ENCODE results near the gene MYBBP1A. TPM values are rescaled to one million over a fixed set of nuclear protein-coding genes. Genes with fewer than 3 reads are reported as not detected.
A peak's percentile ranks its signal among the peaks of the same experiment; 100 is the strongest.

The MYBBP1A gene
- total and polyA plus RNA-seq, 9 of the 15 experiments (the other 6 are each of a cell fraction or from before 2014, with no cell fraction given): 2.0 to 114 (median 47.2) TPM

DNA sequence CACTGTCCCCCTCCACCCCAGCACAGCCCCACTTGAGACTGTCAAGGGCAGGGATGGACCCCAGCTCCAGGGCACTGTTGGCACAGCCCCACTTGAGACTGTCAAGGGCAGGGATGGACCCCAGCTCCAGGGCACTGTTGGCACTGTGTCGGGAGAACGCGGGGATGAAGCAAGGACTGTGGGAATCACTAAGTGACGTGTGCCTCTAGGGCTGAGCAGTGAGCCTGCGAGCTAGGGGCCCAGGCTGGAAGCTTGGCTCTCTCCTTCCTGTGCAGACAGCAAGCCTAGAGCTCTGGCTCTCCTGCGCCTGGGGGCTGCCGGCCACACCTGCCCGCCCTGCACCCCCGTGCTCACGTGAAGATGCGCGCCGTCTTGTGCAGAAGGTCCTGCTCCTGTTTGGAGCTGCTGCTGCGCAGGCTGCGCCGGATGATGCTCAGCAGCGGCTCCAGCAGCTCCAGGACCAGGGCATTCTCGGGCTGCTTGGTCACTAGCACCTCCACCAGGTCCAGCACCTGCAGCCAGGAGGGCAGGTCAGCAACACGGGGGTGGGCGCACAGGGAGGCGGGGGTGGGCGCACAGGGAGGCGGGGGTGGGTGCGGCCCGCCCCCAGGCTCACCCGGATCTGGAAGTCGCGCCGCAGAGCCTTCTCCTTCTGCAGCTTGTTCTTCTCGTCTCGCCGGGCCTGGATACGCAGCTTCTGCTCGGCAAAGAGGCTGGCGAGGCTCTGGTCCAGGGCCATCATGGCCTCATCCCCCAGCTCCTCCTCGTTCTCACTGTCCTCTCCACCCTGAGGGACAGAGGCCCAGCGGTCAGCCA is 10.8 kb downstream of the MYBBP1A start:
- FAIRE-seq (no peak), DNase-seq (ENCODE audit: extremely low read depth in 1 of 4, low spot score in 3 of 4) (no peak), ATAC-seq (no peak)
- Histone ChIP-seq H3K9me1 (ENCODE audit: control insufficient read depth, insufficient read depth, low read length) (no peaks in the 10 kb centered on the region), H3K79me2 (ENCODE audit: control insufficient read depth, insufficient read depth, low read length) (no peaks in the 10 kb centered on the region), H3K36me3 (ENCODE audit: control insufficient read depth, insufficient read depth, low read length) (peaks cover 90% of the 10 kb centered on the region; the same call in 2 of the 3 replicates), H3K4me1 (replicated peaks in 1 of 2; ENCODE audit: control insufficient read depth in 2 of 2, insufficient read depth in 2 of 2, low read length in 2 of 2) (peaks cover 0 to 55% of the 10 kb centered on the region in 2 experiments; a peak in 2 of 5 replicates), H3K4me3 (no peak overlapping the region), H3K4me2 (ENCODE audit: insufficient read depth, low read length) (no peak overlapping the region), H2AFZ (ENCODE audit: low read depth, low read length) (no peak overlapping the region), H3K27ac (ENCODE audit: extremely low read depth, low read depth, low read length) (no peak overlapping the region), H4K20me1 (replicated peaks; ENCODE audit: control insufficient read depth, insufficient read depth, low read length) (no peaks in the 10 kb centered on the region), H3K27me3 (ENCODE audit: control insufficient read depth in 2 of 2, insufficient read depth in 2 of 2, low read length in 2 of 2) (no peaks in the 10 kb centered on the region), H3K9ac (ENCODE audit: insufficient read depth in 1 of 2, low read depth in 2 of 2, low read length in 2 of 2) (no peak overlapping the region; a peak in 1 of 4 replicates), H3K9me3 (replicated peaks; ENCODE audit: control insufficient read depth, insufficient read depth, low read depth, low read length) (no peaks in the 10 kb centered on the region)
- ChIA-PET CTCF (ENCODE audit: low intra/inter-chr PET ratio) (no interaction called here), POLR2A (no interaction called here)
- no TSS peak for BruUV-seq (replicated peaks)
- 98% methylated on average over 7 of the region's 37 CpGs for WGBS (ENCODE audit: insufficient coverage, low coverage, missing lambda C conversion rate)
- intact Hi-C loops (cut with micrococcal nuclease) (loop anchor here (5.0 kb wide), 1 partner anchor 122 kb away; no protein-coding TSS in a partner anchor), in situ Hi-C loops (cut with MboI) (no loop called here)
- TF ChIP-seq RBFOX2 (IDR thresholded peaks at IDR 0.05; ENCODE audit: low read depth, low read length) (peak; percentile 23), HEY1 (CRISPR knock-in tag; IDR thresholded peaks at IDR 0.05; ENCODE audit: borderline replicate concordance) (no peak), HDAC2 (IDR thresholded peaks at IDR 0.05) (no peak)
- TF ChIP-seq, protein P1, sequence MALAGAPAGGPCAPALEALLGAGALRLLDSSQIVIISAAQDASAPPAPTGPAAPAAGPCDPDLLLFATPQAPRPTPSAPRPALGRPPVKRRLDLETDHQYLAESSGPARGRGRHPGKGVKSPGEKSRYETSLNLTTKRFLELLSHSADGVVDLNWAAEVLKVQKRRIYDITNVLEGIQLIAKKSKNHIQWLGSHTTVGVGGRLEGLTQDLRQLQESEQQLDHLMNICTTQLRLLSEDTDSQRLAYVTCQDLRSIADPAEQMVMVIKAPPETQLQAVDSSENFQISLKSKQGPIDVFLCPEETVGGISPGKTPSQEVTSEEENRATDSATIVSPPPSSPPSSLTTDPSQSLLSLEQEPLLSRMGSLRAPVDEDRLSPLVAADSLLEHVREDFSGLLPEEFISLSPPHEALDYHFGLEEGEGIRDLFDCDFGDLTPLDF (CRISPR knock-in tag; IDR thresholded peaks at IDR 0.05): no peak

Measured in K562 (cell line).